NCI-H187 treated with DMSO at 0.1 percent for 48 hours (cell line): Measurements from ENCODE around the gene CWF19L1.

Source experiments
- DNase-seq: peaks from one replicate; lab custom pipeline; 2025; lab: John Stamatoyannopoulos, UW

The CWF19L1 gene

DNA sequence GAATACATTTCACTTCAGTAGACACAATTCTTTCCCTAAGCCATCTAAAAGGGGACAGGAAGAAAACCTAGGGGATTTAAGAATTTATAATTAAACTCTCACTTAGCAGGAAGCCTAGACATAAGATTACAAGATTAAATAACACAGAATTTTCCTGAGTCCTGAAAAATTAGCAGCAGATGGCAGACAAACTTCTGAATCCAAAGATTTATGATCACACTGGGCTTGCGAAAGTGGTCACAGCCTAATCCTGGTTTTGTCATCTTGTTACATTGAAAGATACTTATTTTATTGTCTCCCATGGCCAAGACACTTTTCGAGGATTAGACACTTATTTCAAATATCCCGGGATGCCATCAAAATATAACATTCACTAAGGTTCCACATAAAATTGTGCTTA, 84.5 kb downstream of the CWF19L1 start:
- no peak for DNase-seq
